H54 (cell line): ENCODE measurements around the gene SLC25A27.

Experiments
- DNase-seq: peaks from one replicate; pipeline ENCODE4 v3.0.0; 2011; ENCODE audit warnings: low spot score, mixed read lengths; ENCODE audit not compliant: insufficient read length
- FAIRE-seq: peaks from 3 replicates; lab custom pipeline; 2011; peaks lifted over from hg19 to GRCh38; lab: Jason Lieb, UNC
- POLR2A ChIP-seq: IDR thresholded peaks from 2 replicates; pipeline ENCODE4 v1.6.1; 2011; ENCODE audit warnings: low read depth, mild to moderate bottlenecking, low read length

SLC25A27 gene

GRCh38 chr6:46667377-46667776 lies 14.6 kb downstream of the SLC25A27 start:
- DNase-seq = no peak
- no peak for TF ChIP-seq POLR2A
- FAIRE-seq = no peak

- DNase-seq (no peak), FAIRE-seq (no peak)
- TF ChIP-seq POLR2A = no peak
Observed at GRCh38 chr6:46674410-46674809, 21.6 kb downstream of the SLC25A27 start.

GRCh38 chr6:46676604-46677313 lies 24.0 kb downstream of the SLC25A27 start:
- TF ChIP-seq POLR2A = no peak
- no peak for DNase-seq
- FAIRE-seq = no peak

GRCh38 chr6:46677314-46677654 lies 24.5 kb downstream of the SLC25A27 start:
- no peak for FAIRE-seq
- TF ChIP-seq POLR2A = no peak
- no peak for DNase-seq

- FAIRE-seq = no peak
- no peak for TF ChIP-seq POLR2A
- DNase-seq = no peak
Observed at GRCh38 chr6:46684771-46685170, 32.0 kb downstream of the SLC25A27 start.

- no peak for DNase-seq
Observed at GRCh38 chr6:46687619-46688097, 34.9 kb downstream of the SLC25A27 start, which contains the start of gene TDRD6. Gene TDRD6 (plus strand): TSS chr6:46687885. CDS start chr6:46688129, 244 bp downstream.

GRCh38 chr6:46688117-46688965 lies 35.6 kb downstream of the SLC25A27 start:
- no peak for TF ChIP-seq POLR2A
- no peak for FAIRE-seq

More at GRCh38 chr6:46687619-46688097, 34.9 kb downstream of the SLC25A27 start, which contains the start of gene TDRD6:
- FAIRE-seq = no peak
- no peak for TF ChIP-seq POLR2A

GRCh38 chr6:46688966-46689335 lies 36.2 kb downstream of the SLC25A27 start:
- no peak for DNase-seq
- FAIRE-seq = no peak
- no peak for TF ChIP-seq POLR2A

More at GRCh38 chr6:46688117-46688965, 35.6 kb downstream of the SLC25A27 start:
- DNase-seq = no peak

- no peak for FAIRE-seq
- no peak for DNase-seq
- no peak for TF ChIP-seq POLR2A
Observed at GRCh38 chr6:46689657-46690056, 36.9 kb downstream of the SLC25A27 start.

GRCh38 chr6:46690141-46690755 lies 37.5 kb downstream of the SLC25A27 start:
- no peak for TF ChIP-seq POLR2A

GRCh38 chr6:46690911-46691451 lies 38.2 kb downstream of the SLC25A27 start:
- TF ChIP-seq POLR2A = no peak
- FAIRE-seq (no peak), DNase-seq (no peak)

More at GRCh38 chr6:46690141-46690755, 37.5 kb downstream of the SLC25A27 start:
- FAIRE-seq = no peak
- DNase-seq = no peak

- DNase-seq (no peak), FAIRE-seq (no peak)
- no peak for TF ChIP-seq POLR2A
Observed at GRCh38 chr6:46699970-46700369, 47.2 kb downstream of the SLC25A27 start.

- DNase-seq (no peak), FAIRE-seq (no peak)
- no peak for TF ChIP-seq POLR2A
Observed at GRCh38 chr6:46704562-46704961, 51.8 kb downstream of the SLC25A27 start.
